HepG2 (cell line): ENCODE measurements around the gene HEPH.
"Not testable (repeated sequence)": the region's sequence is repeated elsewhere in the genome, so short reads cannot be mapped to it uniquely, and the experiment has no call there.

Experiments used
- BRCA1 ChIP-seq: sonication (generic); formaldehyde crosslinking; IDR thresholded peaks from 2 replicates; pipeline ENCODE4 v1.4.0; 2020; ENCODE audit warnings: missing genetic modification reagents
- CTCF ChIP-seq: sonication (generic); formaldehyde crosslinking; IDR thresholded peaks from 2 replicates; pipeline ENCODE4 v1.5.0; 2020; ENCODE audit warnings: mild to moderate bottlenecking, missing genetic modification reagents, moderate library complexity
- EHMT2 ChIP-seq: fragments of 200-600 bp; sonication (generic); IDR thresholded peaks from 2 replicates; pipeline ENCODE4 v1.7.0; 2017; ENCODE audit warnings: antibody characterized with exemption, low read depth, low read length, borderline replicate concordance
- GLI4 ChIP-seq: sonication (generic); formaldehyde crosslinking; IDR thresholded peaks from 2 replicates; pipeline ENCODE4 v1.5.1; 2020; ENCODE audit warnings: missing genetic modification reagents, mild to moderate bottlenecking, moderate library complexity, borderline replicate concordance
- HMG20A ChIP-seq: IDR thresholded peaks from 2 replicates; pipeline ENCODE4 v1.6.1; 2016; ENCODE audit warnings: borderline replicate concordance
- SP5 ChIP-seq: IDR thresholded peaks from 2 replicates; pipeline ENCODE4 v1.6.1; 2016; ENCODE audit warnings: low read depth, borderline replicate concordance
- YY1 ChIP-seq: IDR thresholded peaks from 2 replicates; pipeline ENCODE4 v1.6.1; 2011; ENCODE audit warnings: low read length, low read depth, moderate library complexity, mild to moderate bottlenecking; ENCODE audit not compliant: insufficient read depth, insufficient replicate concordance
- ZEB1 ChIP-seq: IDR thresholded peaks from 2 replicates; pipeline ENCODE4 v1.6.1; 2012; ENCODE audit warnings: mild to moderate bottlenecking, low read depth, inconsistent platforms; ENCODE audit not compliant: insufficient replicate concordance
- ZNF18 ChIP-seq: sonication (generic); formaldehyde crosslinking; IDR thresholded peaks from 2 replicates; pipeline ENCODE4 v1.8.0; 2022; ENCODE audit warnings: mild to moderate bottlenecking, missing genetic modification reagents; ENCODE audit not compliant: insufficient replicate concordance
- ZNF615 ChIP-seq: sonication (generic); formaldehyde crosslinking; IDR thresholded peaks from 2 replicates; pipeline ENCODE4 v1.5.0; 2020; ENCODE audit warnings: mild to moderate bottlenecking, missing genetic modification reagents, borderline replicate concordance
- TF ChIP-seq, protein P1 (sequence below), 2 experiments: sonication (generic) in 1 of 2; formaldehyde crosslinking in 1 of 2; IDR thresholded peaks; 2 replicates each; pipeline versions ENCODE4 v1.6.1 to v1.9.0; 2014 to 2022; ENCODE audit warnings: antibody characterized with exemption in 1 of 2, borderline replicate concordance in 1 of 2, inconsistent platforms in 1 of 2, low read depth in 1 of 2, missing genetic modification reagents in 1 of 2

GRCh38 chrX:66233904-66234303, 69.9 kb downstream of the HEPH start:
- TF ChIP-seq CTCF; ZEB1; BRCA1; ZNF18 (CRISPR knock-in tag); GLI4; SP5 (CRISPR knock-in tag); HMG20A (CRISPR knock-in tag); EHMT2; YY1; ZNF615: not testable (repeated sequence)
- TF ChIP-seq, protein P1, sequence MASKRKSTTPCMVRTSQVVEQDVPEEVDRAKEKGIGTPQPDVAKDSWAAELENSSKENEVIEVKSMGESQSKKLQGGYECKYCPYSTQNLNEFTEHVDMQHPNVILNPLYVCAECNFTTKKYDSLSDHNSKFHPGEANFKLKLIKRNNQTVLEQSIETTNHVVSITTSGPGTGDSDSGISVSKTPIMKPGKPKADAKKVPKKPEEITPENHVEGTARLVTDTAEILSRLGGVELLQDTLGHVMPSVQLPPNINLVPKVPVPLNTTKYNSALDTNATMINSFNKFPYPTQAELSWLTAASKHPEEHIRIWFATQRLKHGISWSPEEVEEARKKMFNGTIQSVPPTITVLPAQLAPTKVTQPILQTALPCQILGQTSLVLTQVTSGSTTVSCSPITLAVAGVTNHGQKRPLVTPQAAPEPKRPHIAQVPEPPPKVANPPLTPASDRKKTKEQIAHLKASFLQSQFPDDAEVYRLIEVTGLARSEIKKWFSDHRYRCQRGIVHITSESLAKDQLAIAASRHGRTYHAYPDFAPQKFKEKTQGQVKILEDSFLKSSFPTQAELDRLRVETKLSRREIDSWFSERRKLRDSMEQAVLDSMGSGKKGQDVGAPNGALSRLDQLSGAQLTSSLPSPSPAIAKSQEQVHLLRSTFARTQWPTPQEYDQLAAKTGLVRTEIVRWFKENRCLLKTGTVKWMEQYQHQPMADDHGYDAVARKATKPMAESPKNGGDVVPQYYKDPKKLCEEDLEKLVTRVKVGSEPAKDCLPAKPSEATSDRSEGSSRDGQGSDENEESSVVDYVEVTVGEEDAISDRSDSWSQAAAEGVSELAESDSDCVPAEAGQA (IDR thresholded peaks at IDR 0.05; ENCODE audit: low read depth): not testable (repeated sequence)
- TF ChIP-seq, protein P1 (CRISPR knock-in tag; IDR thresholded peaks at IDR 0.05; ENCODE audit: borderline replicate concordance): not testable (repeated sequence)
